ENCODE data around the gene CNPY2.
"Not testable (repeated sequence)": the region's sequence is repeated elsewhere in the genome, so short reads cannot be mapped to it uniquely, and the experiment has no call there.

DNA sequence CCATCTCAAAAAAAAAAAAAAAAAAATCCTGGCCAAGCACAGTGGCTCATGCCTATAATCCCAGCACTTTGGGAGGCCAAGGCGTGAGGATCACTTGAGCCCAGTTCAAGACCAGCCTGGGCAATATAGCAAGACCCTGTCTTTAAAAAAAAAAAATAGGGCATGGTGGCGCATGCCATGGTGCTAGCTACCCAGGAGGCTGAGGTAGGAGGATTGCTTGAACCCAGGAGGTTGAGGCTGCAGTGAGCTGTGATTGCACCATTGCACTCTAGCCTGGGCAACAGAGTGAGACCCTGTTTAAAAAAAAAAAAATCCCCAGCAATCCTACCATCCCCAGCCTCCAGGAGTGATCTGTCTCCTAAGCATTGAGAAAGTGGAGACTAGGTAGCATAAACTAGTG is 26.5 kb upstream of the CNPY2 start:
- not testable (repeated sequence) for TF ChIP-seq POLR2A, CTCF (IDR thresholded peaks at IDR 0.05)
